HG02759 (cell line): ENCODE results near the gene PEF1.

Source experiments
- ATAC-seq: cut with Tn5 transposase; IDR thresholded peaks from one replicate; pipeline ENCODE4 v1.9.1; 2021; ENCODE audit warnings: mild to moderate bottlenecking, moderate library complexity; ENCODE audit not compliant: unreplicated experiment

PEF1 gene, protein sequence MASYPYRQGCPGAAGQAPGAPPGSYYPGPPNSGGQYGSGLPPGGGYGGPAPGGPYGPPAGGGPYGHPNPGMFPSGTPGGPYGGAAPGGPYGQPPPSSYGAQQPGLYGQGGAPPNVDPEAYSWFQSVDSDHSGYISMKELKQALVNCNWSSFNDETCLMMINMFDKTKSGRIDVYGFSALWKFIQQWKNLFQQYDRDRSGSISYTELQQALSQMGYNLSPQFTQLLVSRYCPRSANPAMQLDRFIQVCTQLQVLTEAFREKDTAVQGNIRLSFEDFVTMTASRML

GRCh38 chr1:31644560-31645273, at the start of gene PEF1:
TSS of gene PEF1 (minus strand) at chr1:31644876. CDS start at chr1:31644864, 12 bp downstream.
- ATAC-seq = peak; percentile 87

GRCh38 chr1:31693231-31693630, 48.6 kb upstream of the PEF1 start:
- ATAC-seq = no peak

- no peak for ATAC-seq
Observed at GRCh38 chr1:31691951-31692350, 47.3 kb upstream of the PEF1 start.

DNA sequence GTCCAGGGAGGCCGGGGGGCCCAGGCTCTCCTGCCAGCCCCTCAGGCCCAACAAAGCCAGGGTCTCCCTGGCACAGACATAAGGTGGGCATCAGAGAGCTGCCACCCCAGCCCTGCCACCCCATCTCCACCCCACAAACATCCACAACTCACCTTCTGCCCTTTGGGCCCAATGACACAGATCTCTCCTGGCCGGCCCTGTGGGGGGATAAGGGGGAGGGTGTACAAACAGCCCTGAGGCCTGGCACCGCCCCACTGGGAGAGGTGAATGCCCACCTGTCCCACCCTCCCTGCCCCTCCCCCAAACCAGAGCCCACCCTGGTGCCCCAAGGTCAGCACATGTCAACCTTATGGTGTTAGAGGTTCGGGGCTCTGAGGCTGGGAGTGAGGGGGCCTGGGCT, 46.8 kb upstream of the PEF1 start:
- no peak for ATAC-seq

GRCh38 chr1:31690921-31691320, 46.2 kb upstream of the PEF1 start:
- no peak for ATAC-seq

GRCh38 chr1:31689854-31690253, 45.2 kb upstream of the PEF1 start:
- no peak for ATAC-seq

- no peak for ATAC-seq
Observed at GRCh38 chr1:31689379-31689778, 44.7 kb upstream of the PEF1 start.

DNA sequence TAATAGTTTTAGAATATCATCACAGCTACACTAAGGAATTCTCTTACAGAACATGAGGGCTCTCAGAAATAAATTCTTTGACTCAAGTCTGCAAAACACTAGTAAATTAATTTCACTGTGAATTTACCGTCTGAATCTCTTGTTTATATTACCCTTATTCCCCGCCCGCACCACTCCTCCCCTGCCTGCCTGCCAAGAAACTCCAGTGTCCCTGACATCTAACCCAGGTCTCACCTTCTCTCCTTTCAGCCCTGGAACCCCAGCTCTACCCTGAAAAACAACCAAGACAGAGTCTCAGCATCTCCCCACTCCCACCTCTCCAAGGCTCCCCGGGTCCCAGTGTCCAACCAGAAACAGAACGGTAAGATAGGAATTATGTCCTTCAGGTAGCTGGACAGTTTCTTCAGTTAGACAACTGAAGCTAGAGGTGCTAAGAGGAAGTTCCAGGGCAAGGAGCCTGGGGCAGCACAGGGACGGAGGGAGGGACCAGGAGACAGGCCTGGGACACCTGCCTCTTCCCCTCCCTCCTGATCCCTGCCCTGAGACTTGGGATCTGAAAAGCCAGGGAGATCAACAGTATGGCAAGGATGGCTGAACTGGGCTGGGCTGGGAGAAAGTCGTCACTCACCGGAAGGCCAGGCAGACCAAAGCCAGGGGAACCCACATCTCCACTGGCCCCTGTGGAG, 43.7 kb upstream of the PEF1 start:
- no peak for ATAC-seq

DNA sequence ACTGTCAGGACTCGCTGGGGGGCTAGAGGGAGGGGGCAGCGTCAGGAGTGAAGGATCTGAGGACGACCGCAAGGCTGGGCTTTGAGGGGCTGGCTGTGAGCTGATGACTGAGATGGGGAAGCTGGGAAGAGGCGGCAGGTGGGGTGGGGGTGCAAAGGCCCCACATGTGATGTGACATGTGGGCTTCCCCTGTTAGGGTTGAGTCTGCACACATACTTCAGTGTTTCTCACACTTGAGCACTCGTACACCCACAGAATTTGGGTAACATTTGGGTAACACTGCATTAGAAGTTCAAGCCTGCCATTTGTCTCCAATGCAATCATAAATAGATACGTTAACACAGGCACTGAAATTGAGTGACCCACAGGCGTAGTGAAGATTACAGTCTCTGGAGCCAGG, 42.9 kb upstream of the PEF1 start:
- no peak for ATAC-seq

DNA sequence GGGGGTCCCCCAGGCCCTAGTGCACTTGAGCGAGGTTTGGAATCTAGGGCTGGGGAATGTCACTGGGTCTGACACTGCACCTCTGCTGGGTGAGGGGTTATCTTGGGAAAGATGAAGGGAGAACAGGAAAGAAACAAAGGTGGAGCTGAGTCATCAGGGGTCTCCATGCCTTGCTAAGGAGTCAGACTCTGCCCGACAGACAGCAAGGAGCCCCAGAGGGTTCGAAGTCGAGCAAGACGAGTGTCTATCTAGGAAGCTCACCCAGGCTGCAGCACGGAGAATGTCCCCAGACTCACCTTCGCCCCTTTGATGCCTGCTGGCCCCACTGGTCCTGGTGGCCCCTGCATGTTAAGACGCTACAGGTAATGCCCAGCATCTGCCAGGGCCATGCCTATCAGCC, 41.1 kb upstream of the PEF1 start:
- no peak for ATAC-seq

DNA sequence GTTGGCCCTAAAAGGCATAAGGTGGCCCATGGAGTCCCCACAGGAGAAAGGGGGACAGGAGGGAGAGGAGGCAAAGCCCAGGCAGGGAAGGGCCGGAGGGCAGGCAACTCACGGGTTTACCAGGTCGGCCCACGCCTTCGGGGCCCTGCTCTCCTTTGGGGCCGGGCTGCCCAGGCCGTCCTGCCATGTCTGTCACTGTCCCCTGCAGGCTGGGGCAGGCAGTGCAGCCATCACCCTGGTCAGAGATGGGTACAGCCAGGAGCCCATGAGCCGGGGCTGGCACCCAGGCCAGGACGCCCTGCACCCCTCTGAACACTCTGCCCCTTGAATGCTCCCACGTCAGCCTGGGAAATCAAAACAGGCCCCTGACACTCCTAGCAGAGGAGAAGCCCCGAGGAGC, 39.3 kb upstream of the PEF1 start:
- no peak for ATAC-seq

- ATAC-seq = no peak
Observed at GRCh38 chr1:31681415-31681814, 36.7 kb upstream of the PEF1 start.

GRCh38 chr1:31679676-31680230, 35.1 kb upstream of the PEF1 start:
- ATAC-seq = no peak

DNA sequence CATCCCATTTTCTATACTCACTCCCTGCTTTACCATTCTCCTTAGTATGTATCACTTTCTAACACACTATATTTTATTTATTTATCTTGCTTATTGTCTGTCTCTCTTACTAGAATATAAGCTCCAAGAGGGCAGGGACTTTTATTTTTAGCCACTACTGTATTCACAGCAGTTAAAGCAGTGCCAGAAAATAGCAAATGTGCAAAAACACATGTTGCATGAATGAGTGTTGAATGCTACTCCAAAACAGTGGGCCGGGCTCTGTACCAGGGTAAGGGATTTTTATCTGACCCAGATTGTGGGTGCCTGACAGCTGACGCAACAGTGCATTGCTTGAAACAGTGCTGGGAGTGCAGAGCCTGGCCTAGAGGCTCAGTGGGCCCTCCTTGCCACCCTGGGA, 34.4 kb upstream of the PEF1 start:
- no peak for ATAC-seq

- ATAC-seq = no peak
Observed at GRCh38 chr1:31678681-31679080, 34.0 kb upstream of the PEF1 start.

DNA sequence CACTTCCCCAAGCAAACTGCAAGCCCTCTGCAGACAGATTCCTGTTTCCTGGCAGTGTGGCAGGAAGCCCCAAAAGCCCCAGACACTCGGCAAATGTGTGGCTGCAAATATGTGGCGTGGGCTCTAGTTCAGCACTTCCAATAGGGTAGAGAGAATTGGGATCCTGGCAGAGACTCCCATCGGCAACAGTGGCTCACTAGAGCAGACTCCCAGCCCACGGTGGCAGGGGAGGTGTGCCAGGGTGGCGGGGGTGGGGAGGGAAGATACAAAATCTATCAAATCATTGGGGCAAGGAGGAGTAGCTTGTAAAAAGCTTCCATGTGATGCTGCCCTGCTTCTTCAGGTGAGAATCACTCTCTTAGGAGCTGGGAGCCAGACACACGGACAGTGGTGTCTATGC, 33.3 kb upstream of the PEF1 start:
- no peak for ATAC-seq

DNA sequence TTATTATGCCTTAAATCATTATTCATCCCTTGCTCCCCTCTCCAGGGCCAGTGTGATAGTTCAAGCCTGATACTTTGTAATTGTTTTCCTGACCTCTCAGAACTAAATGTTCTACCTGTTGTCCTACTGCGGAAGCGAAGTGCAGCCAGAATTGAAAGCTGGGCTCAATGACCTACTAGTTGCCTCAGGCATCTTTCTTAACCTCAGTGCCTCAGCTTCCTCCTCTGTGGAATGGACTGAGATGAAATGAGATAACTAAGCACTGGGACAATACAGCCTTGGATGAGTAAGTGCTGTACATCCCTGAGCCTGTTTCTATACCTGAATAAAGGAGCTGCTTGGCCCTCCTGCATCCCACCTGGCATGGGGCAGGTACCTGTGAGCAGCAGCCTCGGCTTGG, 32.7 kb upstream of the PEF1 start:
- no peak for ATAC-seq

DNA sequence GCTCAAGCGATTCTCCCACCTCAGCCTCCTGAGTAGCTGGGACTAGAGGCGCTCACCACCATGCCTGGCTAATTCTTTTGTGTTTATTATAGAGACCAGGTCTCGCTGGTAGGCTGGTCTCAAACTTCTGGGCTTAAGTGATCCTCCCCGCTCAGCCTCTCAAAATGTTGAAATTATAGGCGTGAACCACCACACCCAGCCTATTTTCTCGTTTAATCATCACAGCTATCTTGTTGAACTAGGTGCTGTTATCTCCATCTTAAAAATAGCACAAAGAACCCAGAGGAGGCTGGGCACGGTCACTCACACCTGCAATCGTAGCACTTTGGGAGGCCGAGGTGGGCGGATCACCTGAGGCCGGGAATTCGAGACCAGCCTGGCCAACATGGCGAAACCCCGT, 31.1 kb upstream of the PEF1 start:
- ATAC-seq = no peak

- no peak for ATAC-seq
Observed at GRCh38 chr1:31675161-31675560, 30.5 kb upstream of the PEF1 start.

- ATAC-seq = no peak
Observed at GRCh38 chr1:31674626-31675025, 29.9 kb upstream of the PEF1 start.

GRCh38 chr1:31673433-31673832, 28.8 kb upstream of the PEF1 start:
- no peak for ATAC-seq

- ATAC-seq = no peak
Observed at GRCh38 chr1:31672986-31673385, 28.3 kb upstream of the PEF1 start.
